Measurements from ENCODE around the gene STX3. TPM values are rescaled to one million over a fixed set of nuclear protein-coding genes. Genes with fewer than 3 reads are reported as not detected.
"Not testable (repeated sequence)": the region's sequence is repeated elsewhere in the genome, so short reads cannot be mapped to it uniquely, and the experiment has no call there.

STX3 gene
- total and polyA plus RNA-seq, 5 donors from 2014 or later, result 0.44 to 3.1 (median 2.0) TPM

GRCh38 chr11:59783632-59784090 is 28.5 kb downstream of the STX3 start:
- no peak overlapping the region for H3K27ac ChIP-seq (ENCODE audit: insufficient read depth, low read length, poor library complexity, severe bottlenecking)
- peaks cover 0 to 2% (median 0%) of the 10 kb centered on the region in 7 donors for H3K9me3 Mint-ChIP-seq
- no peak overlapping the region for H3K27ac Mint-ChIP-seq
- H3K27me3 ChIP-seq (ENCODE audit: control insufficient read depth, insufficient read depth, low read length), result no peaks in the 10 kb centered on the region
- ATAC-seq (ENCODE audit: low read depth in 2 of 2) (no peak), DNase-seq (peak in 1 of 3 donors; percentile 47)
- H3K27me3 Mint-ChIP-seq, result peaks cover 6% of the 10 kb centered on the region
- no peaks in the 10 kb centered on the region for H3K36me3 ChIP-seq (ENCODE audit: control insufficient read depth, insufficient read depth, low read length)
- H3K4me3 Mint-ChIP-seq, result no peak overlapping the region
- no peak overlapping the region for H3K4me3 ChIP-seq (ENCODE audit: low read depth, low read length)
- H3K4me1 ChIP-seq (ENCODE audit: control insufficient read depth, insufficient read depth, low read length, poor library complexity, severe bottlenecking), result no peaks in the 10 kb centered on the region
- no peaks in the 10 kb centered on the region for H3K36me3 Mint-ChIP-seq
- no peaks in the 10 kb centered on the region for H3K9me3 ChIP-seq (ENCODE audit: control insufficient read depth in 2 of 2, low read length in 2 of 2)
- H3K4me1 Mint-ChIP-seq, result peaks cover 0 to 1% (median 0%) of the 10 kb centered on the region in 4 donors

GRCh38 chr11:59784441-59784840 is 29.3 kb downstream of the STX3 start:
- not testable (repeated sequence) for H3K4me3 Mint-ChIP-seq; H3K27me3 ChIP-seq (ENCODE audit: control insufficient read depth, insufficient read depth, low read length); H3K9me3 ChIP-seq (ENCODE audit: control insufficient read depth in 2 of 2, low read length in 2 of 2); ATAC-seq (ENCODE audit: low read depth in 2 of 2); H3K9me3 Mint-ChIP-seq; DNase-seq; H3K36me3 Mint-ChIP-seq; H3K4me3 ChIP-seq (ENCODE audit: low read depth, low read length); H3K4me1 Mint-ChIP-seq; H3K36me3 ChIP-seq (ENCODE audit: control insufficient read depth, insufficient read depth, low read length); H3K27ac ChIP-seq (ENCODE audit: insufficient read depth, low read length, poor library complexity, severe bottlenecking); H3K27me3 Mint-ChIP-seq; H3K4me1 ChIP-seq (ENCODE audit: control insufficient read depth, insufficient read depth, low read length, poor library complexity, severe bottlenecking)
- peak overlapping the region in 1 of 3 donors; percentile 12 for H3K27ac Mint-ChIP-seq

- Histone ChIP-seq H3K27ac (ENCODE audit: insufficient read depth, low read length, poor library complexity, severe bottlenecking) (no peak overlapping the region), H3K4me3 (ENCODE audit: low read depth, low read length) (no peak overlapping the region), H3K27me3 (ENCODE audit: control insufficient read depth, insufficient read depth, low read length) (no peaks in the 10 kb centered on the region), H3K36me3 (ENCODE audit: control insufficient read depth, insufficient read depth, low read length) (no peaks in the 10 kb centered on the region), H3K9me3 (ENCODE audit: control insufficient read depth in 2 of 2, low read length in 2 of 2) (no peaks in the 10 kb centered on the region), H3K4me1 (ENCODE audit: control insufficient read depth, insufficient read depth, low read length, poor library complexity, severe bottlenecking) (no peaks in the 10 kb centered on the region)
- Mint-ChIP-seq H3K27ac (no peak overlapping the region), H3K36me3 (peaks cover 5% of the 10 kb centered on the region), H3K4me1 (peaks cover 0 to 1% (median 0%) of the 10 kb centered on the region in 4 donors), H3K4me3 (no peak overlapping the region), H3K27me3 (peaks cover 6% of the 10 kb centered on the region), H3K9me3 (peaks cover 0 to 2% (median 0%) of the 10 kb centered on the region in 7 donors)
- no peak for ATAC-seq (ENCODE audit: low read depth in 2 of 2)
- no peak for DNase-seq
Observed at GRCh38 chr11:59785818-59786217, 30.6 kb downstream of the STX3 start.

GRCh38 chr11:59787255-59787588 is 32.0 kb downstream of the STX3 start:
- DNase-seq (no peak), ATAC-seq (ENCODE audit: low read depth in 2 of 2) (no peak)
- H3K27me3 ChIP-seq (ENCODE audit: control insufficient read depth, insufficient read depth, low read length), result no peaks in the 10 kb centered on the region
- H3K36me3 Mint-ChIP-seq, result peaks cover 5% of the 10 kb centered on the region
- H3K4me1 Mint-ChIP-seq, result no peaks in the 10 kb centered on the region
- no peak overlapping the region for H3K27ac ChIP-seq (ENCODE audit: insufficient read depth, low read length, poor library complexity, severe bottlenecking)
- no peaks in the 10 kb centered on the region for H3K4me1 ChIP-seq (ENCODE audit: control insufficient read depth, insufficient read depth, low read length, poor library complexity, severe bottlenecking)
- peaks cover 3% of the 10 kb centered on the region for H3K36me3 ChIP-seq (ENCODE audit: control insufficient read depth, insufficient read depth, low read length)
- no peak overlapping the region for H3K4me3 ChIP-seq (ENCODE audit: low read depth, low read length)
- no peak overlapping the region for H3K27ac Mint-ChIP-seq
- H3K4me3 Mint-ChIP-seq, result no peak overlapping the region
- H3K9me3 Mint-ChIP-seq, result peaks cover 0 to 2% (median 0%) of the 10 kb centered on the region in 7 donors
- peaks cover 6% of the 10 kb centered on the region for H3K27me3 Mint-ChIP-seq
- no peaks in the 10 kb centered on the region for H3K9me3 ChIP-seq (ENCODE audit: control insufficient read depth in 2 of 2, low read length in 2 of 2)

GRCh38 chr11:59787816-59788215 is 32.6 kb downstream of the STX3 start:
- no peaks in the 10 kb centered on the region for H3K4me1 Mint-ChIP-seq
- H3K27ac Mint-ChIP-seq, result peak overlapping the region in 1 of 3 donors; percentile 70
- ATAC-seq (ENCODE audit: low read depth in 2 of 2), result no peak
- H3K36me3 Mint-ChIP-seq, result peaks cover 9% of the 10 kb centered on the region
- Histone ChIP-seq H3K27me3 (ENCODE audit: control insufficient read depth, insufficient read depth, low read length) (no peaks in the 10 kb centered on the region), H3K27ac (ENCODE audit: insufficient read depth, low read length, poor library complexity, severe bottlenecking) (no peak overlapping the region), H3K4me3 (ENCODE audit: low read depth, low read length) (no peak overlapping the region), H3K4me1 (ENCODE audit: control insufficient read depth, insufficient read depth, low read length, poor library complexity, severe bottlenecking) (no peaks in the 10 kb centered on the region), H3K9me3 (ENCODE audit: control insufficient read depth in 2 of 2, low read length in 2 of 2) (no peaks in the 10 kb centered on the region), H3K36me3 (ENCODE audit: control insufficient read depth, insufficient read depth, low read length) (peaks cover 3% of the 10 kb centered on the region)
- DNase-seq, result no peak
- no peak overlapping the region for H3K4me3 Mint-ChIP-seq
- H3K9me3 Mint-ChIP-seq, result peaks cover 0 to 2% (median 0%) of the 10 kb centered on the region in 7 donors
- H3K27me3 Mint-ChIP-seq, result peaks cover 6% of the 10 kb centered on the region

GRCh38 chr11:59791639-59792038 is 36.5 kb downstream of the STX3 start:
- H3K9me3 Mint-ChIP-seq, result no peaks in the 10 kb centered on the region
- Histone ChIP-seq H3K36me3 (ENCODE audit: control insufficient read depth, insufficient read depth, low read length) (peaks cover 3% of the 10 kb centered on the region), H3K4me1 (ENCODE audit: control insufficient read depth, insufficient read depth, low read length, poor library complexity, severe bottlenecking) (no peaks in the 10 kb centered on the region), H3K27me3 (ENCODE audit: control insufficient read depth, insufficient read depth, low read length) (no peaks in the 10 kb centered on the region), H3K27ac (ENCODE audit: insufficient read depth, low read length, poor library complexity, severe bottlenecking) (no peak overlapping the region), H3K4me3 (ENCODE audit: low read depth, low read length) (no peak overlapping the region), H3K9me3 (ENCODE audit: control insufficient read depth in 2 of 2, low read length in 2 of 2) (no peaks in the 10 kb centered on the region)
- H3K27me3 Mint-ChIP-seq, result no peaks in the 10 kb centered on the region
- H3K36me3 Mint-ChIP-seq, result peaks cover 31% of the 10 kb centered on the region
- no peaks in the 10 kb centered on the region for H3K4me1 Mint-ChIP-seq
- ATAC-seq (ENCODE audit: low read depth in 2 of 2) (no peak), DNase-seq (no peak)
- H3K27ac Mint-ChIP-seq, result no peak overlapping the region
- no peak overlapping the region for H3K4me3 Mint-ChIP-seq

- no peak for ATAC-seq (ENCODE audit: low read depth in 2 of 2)
- Mint-ChIP-seq H3K4me3 (no peak overlapping the region), H3K4me1 (no peaks in the 10 kb centered on the region), H3K27me3 (no peaks in the 10 kb centered on the region), H3K9me3 (no peaks in the 10 kb centered on the region), H3K36me3 (peaks cover 31% of the 10 kb centered on the region), H3K27ac (no peak overlapping the region)
- peaks cover 3% of the 10 kb centered on the region for H3K36me3 ChIP-seq (ENCODE audit: control insufficient read depth, insufficient read depth, low read length)
- H3K4me1 ChIP-seq (ENCODE audit: control insufficient read depth, insufficient read depth, low read length, poor library complexity, severe bottlenecking), result no peaks in the 10 kb centered on the region
- no peak for DNase-seq
- H3K9me3 ChIP-seq (ENCODE audit: control insufficient read depth in 2 of 2, low read length in 2 of 2), result no peaks in the 10 kb centered on the region
- no peak overlapping the region for H3K4me3 ChIP-seq (ENCODE audit: low read depth, low read length)
- H3K27me3 ChIP-seq (ENCODE audit: control insufficient read depth, insufficient read depth, low read length), result no peaks in the 10 kb centered on the region
- no peak overlapping the region for H3K27ac ChIP-seq (ENCODE audit: insufficient read depth, low read length, poor library complexity, severe bottlenecking)
Observed at GRCh38 chr11:59792507-59792906, 37.3 kb downstream of the STX3 start.

- H3K36me3 ChIP-seq (ENCODE audit: control insufficient read depth, insufficient read depth, low read length), result peaks cover 3% of the 10 kb centered on the region
- no peaks in the 10 kb centered on the region for H3K9me3 ChIP-seq (ENCODE audit: control insufficient read depth in 2 of 2, low read length in 2 of 2)
- no peak for ATAC-seq (ENCODE audit: low read depth in 2 of 2)
- H3K27me3 Mint-ChIP-seq, result no peaks in the 10 kb centered on the region
- DNase-seq, result no peak
- H3K27me3 ChIP-seq (ENCODE audit: control insufficient read depth, insufficient read depth, low read length), result no peaks in the 10 kb centered on the region
- no peaks in the 10 kb centered on the region for H3K4me1 ChIP-seq (ENCODE audit: control insufficient read depth, insufficient read depth, low read length, poor library complexity, severe bottlenecking)
- no peak overlapping the region for H3K4me3 Mint-ChIP-seq
- no peak overlapping the region for H3K4me3 ChIP-seq (ENCODE audit: low read depth, low read length)
- peaks cover 31% of the 10 kb centered on the region for H3K36me3 Mint-ChIP-seq
- H3K9me3 Mint-ChIP-seq, result no peaks in the 10 kb centered on the region
- H3K27ac Mint-ChIP-seq, result no peak overlapping the region
- no peaks in the 10 kb centered on the region for H3K4me1 Mint-ChIP-seq
- no peak overlapping the region for H3K27ac ChIP-seq (ENCODE audit: insufficient read depth, low read length, poor library complexity, severe bottlenecking)
Observed at GRCh38 chr11:59794417-59794816, 39.2 kb downstream of the STX3 start.
